IMR-90 (cell line): ENCODE results near the gene SH3BP4. TPM values are rescaled to one million over a fixed set of nuclear protein-coding genes. Genes with fewer than 3 reads are reported as not detected.

ENCODE experiments used
- ATAC-seq: fragments of 200-7000 bp; cut with Tn5 transposase; 2 replicates; pipeline ENCODE4 v1.9.1; 2020; ENCODE audit warnings: low read depth, mild to moderate bottlenecking, moderate library complexity
- BruUV-seq: library from RNA; stranded (reverse); fragments of 400-500 nt; replicated peaks from 2 replicates; lab custom pipeline; 2021; lab: Mats Ljungman, UMichigan
- CTCF ChIA-PET: fragments of 300-600 bp; formaldehyde crosslinking; extraction: SDS; loops from one replicate; lab custom pipeline; 2021; ENCODE audit warnings: antibody characterized with exemption; lab: Yijun Ruan, JAX
- POLR2A ChIA-PET: fragments of 300-600 bp; sonication (Branson Sonifier 250); formaldehyde crosslinking; loops from one replicate; lab custom pipeline; 2022; ENCODE audit warnings: antibody characterized with exemption; ENCODE audit not compliant: unreplicated experiment; lab: Charles Lee
- DNase-seq: peaks from one replicate; pipeline ENCODE4 v3.0.0; 2013
- H2AFZ ChIP-seq: replicated peaks from 2 replicates; pipeline ENCODE3; 2013; ENCODE audit warnings: low read length, mild to moderate bottlenecking; ENCODE audit not compliant: poor library complexity
- H2AK5ac ChIP-seq: 2 replicates; pipeline ENCODE4 v1.6.1; 2013; ENCODE audit warnings: low read depth, low read length, inconsistent platforms
- H2AK9ac ChIP-seq: replicated peaks from 2 replicates; pipeline ENCODE3; 2013; ENCODE audit warnings: mild to moderate bottlenecking, low read depth, low read length, moderate library complexity; ENCODE audit not compliant: poor library complexity
- H2BK120ac ChIP-seq: 2 replicates; pipeline ENCODE4 v1.6.1; 2013; ENCODE audit warnings: low read depth, low read length, inconsistent platforms
- H2BK15ac ChIP-seq: 3 replicates; pipeline ENCODE4 v1.6.1; 2013; ENCODE audit warnings: low read depth, low read length, inconsistent platforms
- H2BK20ac ChIP-seq: 2 replicates; pipeline ENCODE4 v1.6.1; 2013; ENCODE audit warnings: low read depth, mild to moderate bottlenecking, inconsistent platforms, low read length, moderate library complexity
- H2BK5ac ChIP-seq: 2 replicates; pipeline ENCODE4 v1.6.1; 2013; ENCODE audit warnings: mild to moderate bottlenecking, low read depth, low read length, inconsistent platforms; ENCODE audit not compliant: poor library complexity, severe bottlenecking
- H3K14ac ChIP-seq: replicated peaks from 2 replicates; pipeline ENCODE4 v1.6.1; 2013; ENCODE audit warnings: low read depth, low read length, inconsistent platforms
- H3K18ac ChIP-seq: 2 replicates; pipeline ENCODE4 v1.6.1; 2013; ENCODE audit warnings: low read depth, low read length, control low read depth
- H3K23ac ChIP-seq: 2 replicates; pipeline ENCODE4 v1.6.1; 2013; ENCODE audit warnings: low read depth, low read length, inconsistent platforms
- H3K27ac ChIP-seq: 2 replicates; pipeline ENCODE4 v1.5.1; 2013; ENCODE audit warnings: mild to moderate bottlenecking, control low read depth, low read length; ENCODE audit not compliant: insufficient read depth
- H3K27me3 ChIP-seq: 2 replicates; pipeline ENCODE4 v1.6.1; 2013; ENCODE audit warnings: low read length; ENCODE audit not compliant: control insufficient read depth, insufficient read depth
- H3K36me3 ChIP-seq: 2 replicates; pipeline ENCODE4 v1.6.1; 2013; ENCODE audit warnings: low read length, mixed read lengths; ENCODE audit not compliant: control insufficient read depth, insufficient read depth
- H3K4ac ChIP-seq: 2 replicates; pipeline ENCODE4 v1.6.1; 2013; ENCODE audit warnings: low read depth, low read length, inconsistent platforms
- H3K4me1 ChIP-seq: 2 replicates; pipeline ENCODE4 v1.6.1; 2013; ENCODE audit warnings: low read length, mixed read lengths; ENCODE audit not compliant: control insufficient read depth, insufficient read depth
- H3K4me2 ChIP-seq: 2 replicates; pipeline ENCODE4 v1.6.1; 2013; ENCODE audit warnings: low read depth, mild to moderate bottlenecking, control low read depth, low read length, moderate library complexity
- H3K4me3 ChIP-seq: 2 replicates; pipeline ENCODE4 v1.5.1; 2013; ENCODE audit warnings: low read depth, mild to moderate bottlenecking, control low read depth, low read length, moderate library complexity; ENCODE audit not compliant: insufficient read depth
- H3K56ac ChIP-seq: 2 replicates; pipeline ENCODE4 v1.6.1; 2013; ENCODE audit warnings: low read length, inconsistent platforms; ENCODE audit not compliant: insufficient read depth; ENCODE audit errors: extremely low read depth
- H3K79me1 ChIP-seq, 2 experiments: 2 replicates each; pipeline ENCODE4 v1.6.1; 2013; ENCODE audit warnings: low read length in 2 of 2, inconsistent platforms in 1 of 2, low read depth in 1 of 2
- H3K9ac ChIP-seq: 2 replicates; pipeline ENCODE4 v1.6.1; 2013; ENCODE audit warnings: low read depth, low read length, control low read depth
- H3K9me1 ChIP-seq: 2 replicates; pipeline ENCODE4 v1.6.1; 2013; ENCODE audit warnings: low read length, inconsistent platforms; ENCODE audit not compliant: insufficient read depth
- H3K9me3 ChIP-seq: 2 replicates; pipeline ENCODE4 v1.6.1; 2013; ENCODE audit warnings: low read length; ENCODE audit not compliant: control insufficient read depth, insufficient read depth
- H4K20me1 ChIP-seq: 2 replicates; pipeline ENCODE4 v1.6.1; 2013; ENCODE audit warnings: low read length, inconsistent platforms; ENCODE audit not compliant: insufficient read depth
- H4K5ac ChIP-seq: 2 replicates; pipeline ENCODE4 v1.6.1; 2013; ENCODE audit warnings: mild to moderate bottlenecking, low read depth, low read length, control low read depth
- H4K8ac ChIP-seq, 2 experiments: 2 replicates each; pipeline ENCODE4 v1.6.1; 2013; ENCODE audit warnings: low read depth in 2 of 2, low read length in 2 of 2, control low read depth in 1 of 2, inconsistent platforms in 1 of 2
- H4K91ac ChIP-seq: 2 replicates; pipeline ENCODE4 v1.6.1; 2013; ENCODE audit warnings: low read depth, low read length, inconsistent platforms; ENCODE audit not compliant: insufficient read depth
- BHLHE40 ChIP-seq: fragments of 150-350 bp; IDR thresholded peaks from 2 replicates; pipeline ENCODE4 v1.6.1; 2016; ENCODE audit warnings: mild to moderate bottlenecking, low read depth, low read length
- CEBPB ChIP-seq: IDR thresholded peaks from 2 replicates; pipeline ENCODE4 v1.6.1; 2012; ENCODE audit warnings: low read depth, low read length, improper control_type of control experiment
- CHD1 ChIP-seq: IDR thresholded peaks from 2 replicates; pipeline ENCODE4 v1.6.1; 2012; ENCODE audit warnings: low read depth, low read length, improper control_type of control experiment
- ELK1 ChIP-seq: fragments of 150-350 bp; IDR thresholded peaks from 2 replicates; pipeline ENCODE4 v1.6.1; 2016; ENCODE audit warnings: low read depth, mild to moderate bottlenecking, low read length, moderate library complexity, borderline replicate concordance
- FOS ChIP-seq: fragments of 150-350 bp; IDR thresholded peaks from 2 replicates; pipeline ENCODE4 v1.6.1; 2016; ENCODE audit warnings: low read depth, low read length
- MAFK ChIP-seq: IDR thresholded peaks from 2 replicates; pipeline ENCODE4 v1.6.1; 2012; ENCODE audit warnings: low read depth, low read length, improper control_type of control experiment
- MAZ ChIP-seq: IDR thresholded peaks from 2 replicates; pipeline ENCODE4 v1.6.1; 2012; ENCODE audit warnings: low read depth, mild to moderate bottlenecking, low read length, improper control_type of control experiment, moderate library complexity, borderline replicate concordance
- NFE2L2 ChIP-seq: fragments of 150-350 bp; IDR thresholded peaks from 2 replicates; pipeline ENCODE4 v1.6.1; 2016; ENCODE audit warnings: low read depth, mild to moderate bottlenecking, low read length
- POLR2A ChIP-seq: IDR thresholded peaks from 2 replicates; pipeline ENCODE4 v1.6.1; 2012; ENCODE audit warnings: mild to moderate bottlenecking, low read depth, low read length
- RCOR1 ChIP-seq: IDR thresholded peaks from 2 replicates; pipeline ENCODE4 v1.6.1; 2012; ENCODE audit warnings: mild to moderate bottlenecking, low read length, improper control_type of control experiment; ENCODE audit not compliant: insufficient replicate concordance
- RFX5 ChIP-seq: IDR thresholded peaks from 2 replicates; pipeline ENCODE4 v1.8.0; 2012; ENCODE audit warnings: low read depth, mild to moderate bottlenecking, low read length, moderate library complexity
- SMC3 ChIP-seq: fragments of 150-350 bp; IDR thresholded peaks from 2 replicates; pipeline ENCODE4 v1.6.1; 2016; ENCODE audit warnings: low read depth, mild to moderate bottlenecking, antibody characterized with exemption, low read length, moderate library complexity
- USF2 ChIP-seq: fragments of 150-350 bp; IDR thresholded peaks from 2 replicates; pipeline ENCODE4 v1.6.1; 2017; ENCODE audit warnings: mild to moderate bottlenecking, antibody characterized with exemption, low read length, low read depth
- WGBS, 2 experiments: methylation state at CpG; one replicate each; pipeline versions ENCODE4 v1.1.5 to v1.1.7; 2013; ENCODE audit warnings: missing lambda C conversion rate in 2 of 2; ENCODE audit not compliant: insufficient read length in 1 of 2; ENCODE audit errors: extremely low coverage in 2 of 2; 5-methylcytosine and 5-hydroxymethylcytosine counted together
- dilution Hi-C: fragments of 300-500 bp; cut with HindIII; formaldehyde crosslinking; loops from one replicate; pipeline ENCODE4 v1.14.3; 2018; ENCODE audit warnings: low sequenced_read_pairs; ENCODE audit not compliant: unreplicated experiment
- in situ Hi-C: fragments of 300-500 bp; cut with MboI; formaldehyde crosslinking; loops from 3 replicates; pipeline ENCODE4 v1.14.3; 2019; ENCODE audit warnings: low sequenced_read_pairs, inconsistent platforms, mixed read lengths
- intact Hi-C: fragments of 100-400 bp; cut with micrococcal nuclease; formaldehyde crosslinking; loops from 2 replicates; pipeline ENCODE4 v1.10.0; 2022
- polyA plus RNA-seq, 3 experiments: library from polyadenylated mRNA; depleted of rRNA; stranded (reverse); fragments of >200 nt; gene quantifications; 2 replicates each; pipeline ENCODE4 v1.2.3, GENCODE V29; 2012; ENCODE audit warnings: low replicate concordance in 1 of 3
- total RNA-seq: library from RNA; depleted of rRNA; stranded (reverse); fragments of >200 nt; gene quantifications from 2 replicates; pipeline ENCODE4 v1.2.3, GENCODE V29; 2012
- TF ChIP-seq, protein P1 (sequence below): conservative IDR thresholded peaks from 2 replicates; pipeline ENCODE4 v1.5.1; 2012; ENCODE audit warnings: mild to moderate bottlenecking, low read depth, low read length, improper control_type of control experiment

SH3BP4 gene
- total and polyA plus RNA-seq, 2 of the 4 experiments (the other 2 are of a cell fraction): 104 to 122 TPM

DNA sequence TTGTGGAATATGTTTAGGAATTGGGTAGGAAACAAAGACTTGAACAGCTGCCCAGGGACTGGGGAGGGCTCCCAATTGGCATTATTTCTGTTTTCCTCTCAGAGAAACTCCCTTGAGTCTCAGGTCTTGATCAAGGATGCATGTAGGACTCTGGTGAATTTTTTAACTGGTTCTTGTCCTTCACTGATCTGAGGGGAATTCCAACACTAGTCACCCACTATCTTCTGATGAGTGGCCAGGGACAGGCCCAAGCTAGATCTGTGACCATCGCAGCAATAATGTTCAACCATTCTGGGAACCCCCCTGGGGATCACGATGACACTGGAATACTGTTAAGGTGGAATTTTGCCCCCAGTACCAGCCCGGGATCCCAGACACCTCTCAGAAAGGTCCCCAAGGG lies 132.0 kb downstream of the SH3BP4 start:
- Histone ChIP-seq H2AK5ac (no peak overlapping the region), H3K4me2 (no peak overlapping the region), H2BK20ac (no peak overlapping the region), H3K27me3 (0 out of 2 replicates have a peak, but pooled peaks cover 1% of the 10 kb centered on the region), H4K91ac (no peak overlapping the region), H3K36me3 (no peaks in the 10 kb centered on the region), H4K8ac (no peak overlapping the region), H3K9me3 (peaks cover 2% of the 10 kb centered on the region), H3K79me1 (0 out of 4 replicates have a peak, but pooled peaks cover 0 to 3% of the 10 kb centered on the region in 2 experiments), H3K4me3 (no peak overlapping the region), H2AK9ac (no peak overlapping the region), H3K23ac (no peak overlapping the region), H3K4ac (no peak overlapping the region), H3K18ac (no peak overlapping the region), H3K9ac (no peak overlapping the region), H3K56ac (no peak overlapping the region), H3K14ac (no peak overlapping the region), H3K9me1 (peaks cover 6% of the 10 kb centered on the region), H2BK5ac (no peak overlapping the region), H3K4me1 (peaks cover 6% of the 10 kb centered on the region; the same call in 1 of the 2 replicates), H4K20me1 (no peaks in the 10 kb centered on the region), H2BK120ac (no peak overlapping the region), H4K5ac (no peak overlapping the region), H2AFZ (no peak overlapping the region), H2BK15ac (no peak overlapping the region), H3K27ac (no peak overlapping the region)
- no CpG with 5 or more reads among the region's 3 CpGs for WGBS, 2 experiments
- no TSS peak for BruUV-seq
- DNase-seq (no peak), ATAC-seq (no peak)
- in situ Hi-C loops (no loop called here), dilution Hi-C loops (no loop called here), intact Hi-C loops (no loop called here)
- CTCF ChIA-PET: no interaction called here
- POLR2A ChIA-PET: no interaction called here
- TF ChIP-seq MAFK (no peak), CEBPB (no peak), ELK1 (no peak), MAZ (no peak), CHD1 (no peak), POLR2A (no peak), RFX5 (no peak), NFE2L2 (no peak), RCOR1 (no peak), SMC3 (no peak), BHLHE40 (no peak), USF2 (no peak), FOS (no peak)
- TF ChIP-seq, protein P1, sequence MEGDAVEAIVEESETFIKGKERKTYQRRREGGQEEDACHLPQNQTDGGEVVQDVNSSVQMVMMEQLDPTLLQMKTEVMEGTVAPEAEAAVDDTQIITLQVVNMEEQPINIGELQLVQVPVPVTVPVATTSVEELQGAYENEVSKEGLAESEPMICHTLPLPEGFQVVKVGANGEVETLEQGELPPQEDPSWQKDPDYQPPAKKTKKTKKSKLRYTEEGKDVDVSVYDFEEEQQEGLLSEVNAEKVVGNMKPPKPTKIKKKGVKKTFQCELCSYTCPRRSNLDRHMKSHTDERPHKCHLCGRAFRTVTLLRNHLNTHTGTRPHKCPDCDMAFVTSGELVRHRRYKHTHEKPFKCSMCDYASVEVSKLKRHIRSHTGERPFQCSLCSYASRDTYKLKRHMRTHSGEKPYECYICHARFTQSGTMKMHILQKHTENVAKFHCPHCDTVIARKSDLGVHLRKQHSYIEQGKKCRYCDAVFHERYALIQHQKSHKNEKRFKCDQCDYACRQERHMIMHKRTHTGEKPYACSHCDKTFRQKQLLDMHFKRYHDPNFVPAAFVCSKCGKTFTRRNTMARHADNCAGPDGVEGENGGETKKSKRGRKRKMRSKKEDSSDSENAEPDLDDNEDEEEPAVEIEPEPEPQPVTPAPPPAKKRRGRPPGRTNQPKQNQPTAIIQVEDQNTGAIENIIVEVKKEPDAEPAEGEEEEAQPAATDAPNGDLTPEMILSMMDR: no peak
